Stimulated activated CD8-positive, alpha-beta memory T cell treated with anti-CD3 and anti-CD28 coated beads, Interleukin-12 subunit alpha, Interleukin-12 subunit beta, amount 100 ng/mL, for 4 hours (primary cell): ENCODE results near the gene BRF1.
A peak's percentile ranks its signal among the peaks of the same experiment; 100 is the strongest.

ENCODE experiments used
- DNase-seq: peaks from one replicate; pipeline ENCODE4 v3.0.0-alpha.2; 2020; ENCODE audit warnings: low read depth

Gene BRF1

GRCh38 chr14:105195522-105196264 is 105.1 kb downstream of the BRF1 start:
- no peak for DNase-seq

GRCh38 chr14:105195051-105195450 is 105.8 kb downstream of the BRF1 start:
- no peak for DNase-seq

GRCh38 chr14:105193916-105194782 is 106.7 kb downstream of the BRF1 start:
- DNase-seq = no peak

- DNase-seq = no peak
Measured at GRCh38 chr14:105192866-105193731, 107.7 kb downstream of the BRF1 start.

GRCh38 chr14:105187935-105188524 is 112.8 kb downstream of the BRF1 start:
- DNase-seq = no peak

- DNase-seq = no peak
Measured at GRCh38 chr14:105187116-105187515, 113.7 kb downstream of the BRF1 start.

GRCh38 chr14:105185973-105186372 is 114.8 kb downstream of the BRF1 start:
- DNase-seq = no peak

GRCh38 chr14:105185001-105185400 is 115.8 kb downstream of the BRF1 start:
- no peak for DNase-seq

- DNase-seq = no peak
Measured at GRCh38 chr14:105184461-105184860, 116.3 kb downstream of the BRF1 start.

GRCh38 chr14:105182296-105183020 is 118.3 kb downstream of the BRF1 start:
- no peak for DNase-seq

GRCh38 chr14:105181549-105182295 is 119.1 kb downstream of the BRF1 start:
- DNase-seq = no peak

- peak; percentile 82 for DNase-seq
Measured at GRCh38 chr14:105180592-105181548, 119.9 kb downstream of the BRF1 start, which contains the start of gene NUDT14. NUDT14 (minus strand) TSS chr14:105181312; CDS start chr14:105181209, 103 bp downstream.

- DNase-seq = no peak
Measured at GRCh38 chr14:105179191-105179590, 121.6 kb downstream of the BRF1 start.

- no peak for DNase-seq
Measured at GRCh38 chr14:105178868-105179140, 122.0 kb downstream of the BRF1 start.

GRCh38 chr14:105178069-105178867 is 122.5 kb downstream of the BRF1 start:
- no peak for DNase-seq

- no peak for DNase-seq
Measured at GRCh38 chr14:105177082-105177481, 123.7 kb downstream of the BRF1 start.

GRCh38 chr14:105176513-105176912 is 124.3 kb downstream of the BRF1 start:
- no peak for DNase-seq
